Fibroblast of skin of right quadriceps (primary cell): ENCODE results near the gene C11orf65.

Experiments used
- DNase-seq: peaks from one replicate; pipeline ENCODE4 v3.0.0-alpha.2; 2013

The C11orf65 gene

GRCh38 chr11:108368134-108368533 lies 99.2 kb downstream of the C11orf65 start:
- DNase-seq, result peak; percentile 3

- peak; percentile 51 for DNase-seq
Observed at GRCh38 chr11:108364159-108364558, 103.2 kb downstream of the C11orf65 start.

- no peak for DNase-seq
Observed at GRCh38 chr11:108351468-108351867, 115.9 kb downstream of the C11orf65 start.

GRCh38 chr11:108346451-108346850 lies 120.9 kb downstream of the C11orf65 start:
- no peak for DNase-seq

- no peak for DNase-seq
Observed at GRCh38 chr11:108345767-108346166, 121.6 kb downstream of the C11orf65 start.

- DNase-seq, result no peak
Observed at GRCh38 chr11:108343714-108344113, 123.6 kb downstream of the C11orf65 start.

- DNase-seq, result no peak
Observed at GRCh38 chr11:108341654-108342053, 125.7 kb downstream of the C11orf65 start.

GRCh38 chr11:108340973-108341372 lies 126.4 kb downstream of the C11orf65 start:
- no peak for DNase-seq

- DNase-seq, result no peak
Observed at GRCh38 chr11:108338750-108339149, 128.6 kb downstream of the C11orf65 start.

GRCh38 chr11:108333403-108333899 lies 133.9 kb downstream of the C11orf65 start:
- DNase-seq, result no peak
